M059J (cell line): Measurements from ENCODE around the gene AFG3L2. TPM values are rescaled to one million over a fixed set of nuclear protein-coding genes. Genes with fewer than 3 reads are reported as not detected.
"Not testable (repeated sequence)": the region's sequence is repeated elsewhere in the genome, so short reads cannot be mapped to it uniquely, and the experiment has no call there.

Source experiments
- DNase-seq: peaks from one replicate; pipeline ENCODE4 v3.0.0-alpha.2; 2012; ENCODE audit warnings: low read depth
- total RNA-seq: library from RNA; depleted of rRNA; stranded (reverse); fragments of >200 nt; shearing (Covaris generic); gene quantifications from 2 replicates; pipeline ENCODE4 v1.2.3, GENCODE V29; 2014

AFG3L2 gene
- total RNA-seq, 1 experiment from 2014 or later = 48.9 TPM

- no peak for DNase-seq
These were observed 20.2 kb upstream of the AFG3L2 start for GRCh38 chr18:12397254-12397653.

GRCh38 chr18:12394428-12394827, 17.4 kb upstream of the AFG3L2 start:
- DNase-seq = no peak

GRCh38 chr18:12393998-12394397, 17.0 kb upstream of the AFG3L2 start:
- no peak for DNase-seq

GRCh38 chr18:12393510-12393909, 16.5 kb upstream of the AFG3L2 start:
- DNase-seq = no peak

GRCh38 chr18:12391487-12392165, 14.6 kb upstream of the AFG3L2 start:
- peak; percentile 59 for DNase-seq

GRCh38 chr18:12388442-12388841, 11.4 kb upstream of the AFG3L2 start:
- DNase-seq = no peak

- DNase-seq = no peak
These were observed 7.2 kb upstream of the AFG3L2 start for GRCh38 chr18:12384261-12384660.

- DNase-seq = not testable (repeated sequence)
These were observed 6.7 kb upstream of the AFG3L2 start for GRCh38 chr18:12383759-12384158.

GRCh38 chr18:12382221-12382814, 5.3 kb upstream of the AFG3L2 start:
- DNase-seq = not testable (repeated sequence)

- DNase-seq = not testable (repeated sequence)
These were observed 1.2 kb upstream of the AFG3L2 start for GRCh38 chr18:12378198-12378558.

GRCh38 chr18:12377556-12378197, 650 bp upstream of the AFG3L2 start:
- DNase-seq = no peak

- no peak for DNase-seq
These were observed 833 bp downstream of the AFG3L2 start for GRCh38 chr18:12376034-12376753.

- no peak for DNase-seq
These were observed 2.6 kb downstream of the AFG3L2 start for GRCh38 chr18:12374401-12374800.

- DNase-seq = no peak
These were observed 3.3 kb downstream of the AFG3L2 start for GRCh38 chr18:12373771-12374116.

GRCh38 chr18:12373116-12373770, 3.8 kb downstream of the AFG3L2 start:
- no peak for DNase-seq

- DNase-seq = no peak
These were observed 4.6 kb downstream of the AFG3L2 start for GRCh38 chr18:12372406-12372805.

- no peak for DNase-seq
These were observed 5.4 kb downstream of the AFG3L2 start for GRCh38 chr18:12371590-12371989.

- no peak for DNase-seq
These were observed 7.8 kb downstream of the AFG3L2 start for GRCh38 chr18:12369211-12369610.

- no peak for DNase-seq
These were observed 10.2 kb downstream of the AFG3L2 start for GRCh38 chr18:12366784-12367183.

GRCh38 chr18:12366379-12366778, 10.6 kb downstream of the AFG3L2 start:
- DNase-seq = no peak

GRCh38 chr18:12362473-12363174, 14.4 kb downstream of the AFG3L2 start:
- DNase-seq = no peak
